Stimulated activated CD8-positive, alpha-beta memory T cell treated with anti-CD3 and anti-CD28 coated beads, Interleukin-4, amount 100 ng/mL, for 48 hours (primary cell): Measurements from ENCODE around the gene KRT32.
"Not testable (repeated sequence)": the region's sequence is repeated elsewhere in the genome, so short reads cannot be mapped to it uniquely, and the experiment has no call there.

Source experiments
- DNase-seq: peaks from one replicate; pipeline ENCODE4 v3.0.0-alpha.2; 2020

The KRT32 gene

GRCh38 chr17:41424111-41424635, 43.0 kb downstream of the KRT32 start, which contains the start of gene KRT37:
KRT37 (minus strand) TSS chr17:41424585; CDS start chr17:41424523, 62 bp downstream.
- DNase-seq, result no peak

- DNase-seq, result not testable (repeated sequence)
These were observed 44.6 kb downstream of the KRT32 start for GRCh38 chr17:41422586-41422985.

GRCh38 chr17:41421617-41422016, 45.6 kb downstream of the KRT32 start:
- no peak for DNase-seq

- DNase-seq, result no peak
These were observed 46.1 kb downstream of the KRT32 start for GRCh38 chr17:41421116-41421515.

- DNase-seq, result no peak
These were observed 47.1 kb downstream of the KRT32 start for GRCh38 chr17:41420134-41420533.

- DNase-seq, result no peak
These were observed 47.5 kb downstream of the KRT32 start for GRCh38 chr17:41419716-41420115.

- no peak for DNase-seq
These were observed 48.9 kb downstream of the KRT32 start for GRCh38 chr17:41418116-41418860.

GRCh38 chr17:41417576-41418015, 49.6 kb downstream of the KRT32 start:
- no peak for DNase-seq

GRCh38 chr17:41417127-41417526, 50.1 kb downstream of the KRT32 start:
- no peak for DNase-seq

- DNase-seq, result no peak
These were observed 50.7 kb downstream of the KRT32 start for GRCh38 chr17:41416479-41416878.

- DNase-seq, result no peak
These were observed 51.3 kb downstream of the KRT32 start for GRCh38 chr17:41415833-41416335.

GRCh38 chr17:41415411-41415810, 51.8 kb downstream of the KRT32 start:
- no peak for DNase-seq

GRCh38 chr17:41413982-41414381, 53.2 kb downstream of the KRT32 start:
- DNase-seq, result no peak

GRCh38 chr17:41413353-41413957, 53.7 kb downstream of the KRT32 start:
- DNase-seq, result no peak

GRCh38 chr17:41411072-41411840, 55.9 kb downstream of the KRT32 start:
- no peak for DNase-seq
